ENCODE measurements around the gene CLPTM1L. TPM values are rescaled to one million over a fixed set of nuclear protein-coding genes. Genes with fewer than 3 reads are reported as not detected.

CLPTM1L gene
- total and polyA plus RNA-seq, 2 donors from 2014 or later: 96.6 to 135 TPM

DNA sequence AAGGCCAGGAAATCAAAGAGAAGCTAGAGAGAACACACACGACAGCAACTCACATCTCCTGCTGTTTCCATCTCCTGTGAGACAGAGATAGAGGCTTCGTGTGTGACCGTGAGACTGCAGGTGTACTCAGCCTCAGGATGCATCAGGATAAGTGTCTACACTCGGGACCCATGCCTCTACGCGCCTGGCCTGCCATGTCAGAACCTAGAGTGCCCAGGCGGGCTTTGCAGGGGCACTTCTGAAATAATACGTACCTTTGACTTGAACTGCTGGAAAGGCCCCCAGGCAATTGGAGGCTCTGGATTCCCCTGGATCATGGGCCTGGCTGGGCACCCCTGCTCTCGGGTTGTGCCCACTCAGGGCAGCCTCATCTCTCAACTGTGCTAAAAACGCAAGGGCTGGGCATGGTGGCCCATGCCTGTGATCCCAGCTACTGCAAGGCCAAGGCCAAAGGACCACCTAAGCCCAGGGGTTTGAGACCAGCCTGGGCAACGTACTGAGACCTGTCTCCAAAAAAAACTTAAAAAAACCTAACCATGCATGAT, 13.0 kb downstream of the CLPTM1L start:
- no peak overlapping the region for H3K27ac ChIP-seq (ENCODE audit: low read depth in 2 of 2, low read length in 2 of 2)

DNA sequence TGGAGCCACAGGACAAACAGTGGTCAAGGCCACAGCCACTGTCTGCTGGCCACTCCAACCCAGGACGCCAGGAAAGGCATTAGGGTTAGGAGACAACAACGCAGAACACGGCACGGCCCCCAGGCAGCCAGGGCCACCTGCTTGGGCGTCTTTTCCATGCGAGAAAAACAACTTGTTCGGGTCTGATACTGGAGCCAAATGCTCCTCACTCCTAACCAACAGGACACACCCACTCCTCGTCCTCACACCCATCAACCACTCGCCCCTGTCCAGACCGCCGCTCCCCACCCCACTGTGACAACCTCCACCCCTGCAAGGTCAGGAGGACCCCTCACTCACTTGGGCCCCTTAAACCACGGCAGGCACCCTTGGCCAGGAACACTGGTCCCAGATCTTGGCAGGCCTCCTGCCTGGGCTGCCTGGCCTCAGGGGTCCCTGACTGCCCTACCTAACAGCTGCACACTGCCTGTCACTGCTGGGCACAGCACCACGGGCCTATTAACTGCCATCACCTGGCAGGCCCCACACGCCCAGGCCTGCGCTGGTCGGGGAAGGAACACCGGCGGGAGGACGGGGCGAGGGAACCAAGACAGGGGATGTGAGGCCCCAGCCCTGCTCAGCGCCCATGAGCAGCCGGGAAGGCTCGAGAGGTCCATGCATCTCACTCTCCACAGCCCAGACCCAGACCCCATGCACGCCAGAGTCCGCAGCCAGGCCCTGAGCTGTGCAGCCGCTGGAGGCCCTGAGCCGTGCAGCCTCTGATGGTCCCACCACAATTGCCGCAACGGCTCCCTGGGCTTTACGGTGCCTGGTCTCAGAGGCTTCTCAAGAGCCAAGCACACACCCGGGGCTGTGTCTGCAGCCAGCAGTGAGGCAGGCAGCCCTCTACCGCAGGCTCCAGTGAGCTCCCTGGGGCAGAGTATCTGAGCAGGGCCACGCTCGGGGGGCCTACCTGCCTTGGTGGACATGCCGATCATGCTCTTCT, 13.8 kb downstream of the CLPTM1L start:
- no peaks in the 10 kb centered on the region for H3K9me3 ChIP-seq (ENCODE audit: control insufficient read depth in 2 of 3, insufficient read depth in 1 of 3, low read length in 3 of 3)
- H3K4me1 ChIP-seq (ENCODE audit: control insufficient read depth in 2 of 3, insufficient read depth in 2 of 3, low read depth in 1 of 3, low read length in 3 of 3): peaks cover 0 to 4% (median 0%) of the 10 kb centered on the region in 3 donors
- H3K9ac ChIP-seq (ENCODE audit: low read length in 3 of 3): no peak overlapping the region
- TF ChIP-seq, protein P1, sequence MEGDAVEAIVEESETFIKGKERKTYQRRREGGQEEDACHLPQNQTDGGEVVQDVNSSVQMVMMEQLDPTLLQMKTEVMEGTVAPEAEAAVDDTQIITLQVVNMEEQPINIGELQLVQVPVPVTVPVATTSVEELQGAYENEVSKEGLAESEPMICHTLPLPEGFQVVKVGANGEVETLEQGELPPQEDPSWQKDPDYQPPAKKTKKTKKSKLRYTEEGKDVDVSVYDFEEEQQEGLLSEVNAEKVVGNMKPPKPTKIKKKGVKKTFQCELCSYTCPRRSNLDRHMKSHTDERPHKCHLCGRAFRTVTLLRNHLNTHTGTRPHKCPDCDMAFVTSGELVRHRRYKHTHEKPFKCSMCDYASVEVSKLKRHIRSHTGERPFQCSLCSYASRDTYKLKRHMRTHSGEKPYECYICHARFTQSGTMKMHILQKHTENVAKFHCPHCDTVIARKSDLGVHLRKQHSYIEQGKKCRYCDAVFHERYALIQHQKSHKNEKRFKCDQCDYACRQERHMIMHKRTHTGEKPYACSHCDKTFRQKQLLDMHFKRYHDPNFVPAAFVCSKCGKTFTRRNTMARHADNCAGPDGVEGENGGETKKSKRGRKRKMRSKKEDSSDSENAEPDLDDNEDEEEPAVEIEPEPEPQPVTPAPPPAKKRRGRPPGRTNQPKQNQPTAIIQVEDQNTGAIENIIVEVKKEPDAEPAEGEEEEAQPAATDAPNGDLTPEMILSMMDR (IDR thresholded peaks at IDR 0.05; ENCODE audit: borderline replicate concordance, extremely low read depth, insufficient read depth): no peak
- intact Hi-C loops (cut with DNase I): no loop called here
- no peaks in the 10 kb centered on the region for H3K27me3 ChIP-seq (ENCODE audit: control insufficient read depth, insufficient read depth, low read length)
- H3K36me3 ChIP-seq (ENCODE audit: control insufficient read depth in 2 of 3, insufficient read depth in 3 of 3, low read length in 3 of 3): peaks cover 5 to 48% (median 25%) of the 10 kb centered on the region in 3 donors
- no peak overlapping the region for H3K4me3 ChIP-seq (ENCODE audit: low read length in 3 of 3)
- H3K27ac ChIP-seq (ENCODE audit: low read depth in 2 of 2, low read length in 2 of 2): no peak overlapping the region
- DNase-seq (peak in 1 of 5 donors; percentile 66), FAIRE-seq (no peak)

More for the DNA sequence above, 13.0 kb downstream of the CLPTM1L start:
- peaks cover 5 to 54% (median 26%) of the 10 kb centered on the region in 3 donors for H3K36me3 ChIP-seq (ENCODE audit: control insufficient read depth in 2 of 3, insufficient read depth in 3 of 3, low read length in 3 of 3)
- FAIRE-seq: no peak
- no peaks in the 10 kb centered on the region for H3K9me3 ChIP-seq (ENCODE audit: control insufficient read depth in 2 of 3, insufficient read depth in 1 of 3, low read length in 3 of 3)
- peak in 1 of 5 donors; percentile 38 for DNase-seq
- intact Hi-C loops (cut with DNase I): no loop called here
- H3K27me3 ChIP-seq (ENCODE audit: control insufficient read depth, insufficient read depth, low read length): no peaks in the 10 kb centered on the region
- H3K4me1 ChIP-seq (ENCODE audit: control insufficient read depth in 2 of 3, insufficient read depth in 2 of 3, low read depth in 1 of 3, low read length in 3 of 3): peaks cover 0 to 7% (median 0%) of the 10 kb centered on the region in 3 donors
- TF ChIP-seq, protein P1 (IDR thresholded peaks at IDR 0.05; ENCODE audit: borderline replicate concordance, extremely low read depth, insufficient read depth): no peak
- no peak overlapping the region for H3K9ac ChIP-seq (ENCODE audit: low read length in 3 of 3)
- H3K4me3 ChIP-seq (ENCODE audit: low read length in 3 of 3): no peak overlapping the region

DNA sequence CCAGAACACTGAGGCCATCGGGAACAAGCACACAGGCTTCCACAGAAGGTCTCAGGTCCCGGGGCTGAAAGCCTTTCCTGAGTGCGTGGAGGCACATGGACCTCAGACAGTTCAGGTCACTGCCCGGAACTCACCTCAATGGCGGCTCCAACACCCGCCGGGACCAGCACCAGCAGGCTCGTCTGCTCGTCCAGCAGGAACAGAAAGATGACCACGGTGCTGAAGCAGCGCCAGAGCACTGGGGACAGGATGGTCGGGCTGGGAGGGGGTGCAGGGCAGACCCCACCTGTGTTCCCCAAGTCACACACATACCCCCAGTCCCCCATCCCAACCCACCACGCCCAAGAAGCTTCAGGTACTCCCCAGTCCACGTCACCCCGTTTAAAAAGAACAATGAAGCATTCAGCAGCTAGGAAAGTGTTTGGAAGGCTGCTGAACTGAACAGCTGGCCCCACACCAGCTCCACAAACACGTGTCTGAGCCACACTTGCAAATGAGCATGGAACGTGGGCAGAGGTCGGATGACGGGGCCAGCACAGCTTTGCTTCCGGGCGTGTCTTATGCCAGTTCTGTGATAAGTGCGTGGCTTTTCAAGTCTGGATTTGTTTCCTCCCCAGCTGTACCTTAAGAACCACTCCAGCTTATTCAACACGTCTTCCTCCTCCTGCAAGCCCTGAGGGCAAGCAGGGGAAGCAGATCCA, 14.6 kb downstream of the CLPTM1L start:
- DNase-seq: peak in 1 of 5 donors; percentile 59
- H3K27me3 ChIP-seq (ENCODE audit: control insufficient read depth, insufficient read depth, low read length): no peaks in the 10 kb centered on the region
- no peaks in the 10 kb centered on the region for H3K4me1 ChIP-seq (ENCODE audit: control insufficient read depth in 2 of 3, insufficient read depth in 2 of 3, low read depth in 1 of 3, low read length in 3 of 3)
- TF ChIP-seq, protein P1 (IDR thresholded peaks at IDR 0.05; ENCODE audit: borderline replicate concordance, extremely low read depth, insufficient read depth): no peak
- no peak overlapping the region for H3K9ac ChIP-seq (ENCODE audit: low read length in 3 of 3)
- H3K9me3 ChIP-seq (ENCODE audit: control insufficient read depth in 2 of 3, insufficient read depth in 1 of 3, low read length in 3 of 3): no peaks in the 10 kb centered on the region
- H3K27ac ChIP-seq (ENCODE audit: low read depth in 2 of 2, low read length in 2 of 2): peak overlapping the region in 1 of 2 donors; percentile 23
- H3K36me3 ChIP-seq (ENCODE audit: control insufficient read depth in 2 of 3, insufficient read depth in 3 of 3, low read length in 3 of 3): peaks cover 5 to 46% (median 19%) of the 10 kb centered on the region in 3 donors
- intact Hi-C loops (cut with DNase I): no loop called here
- FAIRE-seq: no peak
- no peak overlapping the region for H3K4me3 ChIP-seq (ENCODE audit: low read length in 3 of 3)

Data from kidney (tissue), 14 donors.